Heart left ventricle (tissue), 13 donors: ENCODE measurements around the gene GLT1D1.

Experiments used
- POLR2A ChIP-seq, 2 donors: fragments of 450-650 bp; IDR thresholded peaks; one replicate each; pipeline ENCODE4 v1.6.1; 2017; ENCODE audit warnings: antibody characterized with exemption in 2 of 2, mild to moderate bottlenecking in 2 of 2, moderate library complexity in 2 of 2
- TF ChIP-seq, protein P1 (sequence below), 12 donors: fragments of 200-600 bp; sonication (generic) in 4 of 12; IDR thresholded peaks; one replicate each; pipeline versions ENCODE4 v1.5.0 to v1.8.0; 2018 to 2022; ENCODE audit warnings: antibody characterized with exemption in 12 of 12, mild to moderate bottlenecking in 5 of 12
- donor health status: ischemic (EF 13 %, LVEDD 7.1; RV severe dilation, severe dysfunction).
- donor health status: DM: no; HTN: yes; CAD: no.
- donor health status: DM: no; HTN: no; CAD: no.
- donor health status: ischemic (EF 25% LVEDD 6.9; RV normal size, moderate dysfunction).
- donor health status: ischemic (EF 25% LVEDD 5.7; RV mildly dilated, moderate dysfunction).
- donor health status: ischemic (EF 35%, LVEDD 5.7; RV mildly dilated, moderate dysfunction).
- donor health status: nonischemic (EF 11% LVEDD 7.7; RV severe dilation, severe dysfunction).
- donor health status: DM: yes; HTN: yes; CAD: no.
- donor health status: PGD.
- donor health status: ischemic (EF 29% LVEDD 5.4; RV normal size, mild dysfunction).
- donor health status: nonischemic (EF 23%, LVEDD 6.1; RV moderate dilation, normal function).

DNA sequence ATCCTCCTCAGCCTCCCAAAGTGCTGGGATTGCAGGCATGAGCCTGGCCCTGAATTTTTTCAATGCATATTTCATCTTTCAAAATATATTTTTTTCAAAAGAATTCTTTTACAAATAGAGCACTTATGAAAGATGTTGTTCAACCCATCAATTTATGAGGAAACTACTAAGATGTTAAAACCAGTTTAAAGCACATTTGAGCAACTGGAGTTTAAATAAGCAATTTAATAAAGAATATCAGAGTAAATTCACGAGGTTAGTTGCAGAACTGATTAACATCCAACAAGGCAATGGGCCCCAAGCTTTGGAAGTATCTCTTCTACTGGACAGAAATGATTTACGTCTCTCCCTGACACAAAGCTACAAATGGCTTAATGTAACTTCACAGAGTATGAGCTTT, 23.3 kb downstream of the GLT1D1 start:
- TF ChIP-seq POLR2A (IDR thresholded peaks at IDR 0.05), result no peak
- TF ChIP-seq, protein P1, sequence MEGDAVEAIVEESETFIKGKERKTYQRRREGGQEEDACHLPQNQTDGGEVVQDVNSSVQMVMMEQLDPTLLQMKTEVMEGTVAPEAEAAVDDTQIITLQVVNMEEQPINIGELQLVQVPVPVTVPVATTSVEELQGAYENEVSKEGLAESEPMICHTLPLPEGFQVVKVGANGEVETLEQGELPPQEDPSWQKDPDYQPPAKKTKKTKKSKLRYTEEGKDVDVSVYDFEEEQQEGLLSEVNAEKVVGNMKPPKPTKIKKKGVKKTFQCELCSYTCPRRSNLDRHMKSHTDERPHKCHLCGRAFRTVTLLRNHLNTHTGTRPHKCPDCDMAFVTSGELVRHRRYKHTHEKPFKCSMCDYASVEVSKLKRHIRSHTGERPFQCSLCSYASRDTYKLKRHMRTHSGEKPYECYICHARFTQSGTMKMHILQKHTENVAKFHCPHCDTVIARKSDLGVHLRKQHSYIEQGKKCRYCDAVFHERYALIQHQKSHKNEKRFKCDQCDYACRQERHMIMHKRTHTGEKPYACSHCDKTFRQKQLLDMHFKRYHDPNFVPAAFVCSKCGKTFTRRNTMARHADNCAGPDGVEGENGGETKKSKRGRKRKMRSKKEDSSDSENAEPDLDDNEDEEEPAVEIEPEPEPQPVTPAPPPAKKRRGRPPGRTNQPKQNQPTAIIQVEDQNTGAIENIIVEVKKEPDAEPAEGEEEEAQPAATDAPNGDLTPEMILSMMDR (IDR thresholded peaks at IDR 0.05), result no peak
